H9 (cell line): ENCODE data around the gene F8. TPM values are rescaled to one million over a fixed set of nuclear protein-coding genes. Genes with fewer than 3 reads are reported as not detected.

ENCODE experiments used
- DNase-seq: peaks from one replicate; pipeline ENCODE4 v3.0.0-alpha.2; 2017
- H2AFZ ChIP-seq: one replicate; pipeline ENCODE4 v1.6.1; 2013; ENCODE audit warnings: mild to moderate bottlenecking, low read length, control low read depth, moderate library complexity
- H2AK5ac ChIP-seq: 2 replicates; pipeline ENCODE4 v1.6.1; 2013; ENCODE audit warnings: low read length, control low read depth, mixed read lengths; ENCODE audit not compliant: insufficient read length
- H2BK120ac ChIP-seq: one replicate; pipeline ENCODE4 v1.6.1; 2013; ENCODE audit warnings: low read depth, mild to moderate bottlenecking, low read length, control low read depth, inconsistent platforms; ENCODE audit not compliant: poor library complexity, severe bottlenecking
- H2BK12ac ChIP-seq: 2 replicates; pipeline ENCODE4 v1.6.1; 2013; ENCODE audit warnings: low read length, control low read depth, mixed read lengths, low read depth; ENCODE audit not compliant: insufficient read length
- H2BK15ac ChIP-seq: 2 replicates; pipeline ENCODE4 v1.6.1; 2013; ENCODE audit warnings: low read depth, low read length, control low read depth
- H2BK20ac ChIP-seq: one replicate; pipeline ENCODE4 v1.6.1; 2013; ENCODE audit warnings: low read depth, mild to moderate bottlenecking, low read length, control low read depth, inconsistent platforms; ENCODE audit not compliant: poor library complexity, severe bottlenecking
- H2BK5ac ChIP-seq: 2 replicates; pipeline ENCODE4 v1.6.1; 2013; ENCODE audit warnings: low read length, control low read depth, mixed read lengths; ENCODE audit not compliant: insufficient read length
- H3K14ac ChIP-seq: 2 replicates; pipeline ENCODE4 v1.6.1; 2013; ENCODE audit warnings: low read length, control low read depth; ENCODE audit not compliant: insufficient read depth
- H3K18ac ChIP-seq: 2 replicates; pipeline ENCODE4 v1.6.1; 2013; ENCODE audit warnings: low read depth, mild to moderate bottlenecking, mixed read lengths, low read length, control low read depth; ENCODE audit not compliant: insufficient read length
- H3K23ac ChIP-seq: 2 replicates; pipeline ENCODE4 v1.6.1; 2013; ENCODE audit warnings: low read length, control low read depth, mixed read lengths, low read depth; ENCODE audit not compliant: insufficient read length
- H3K23me2 ChIP-seq: 2 replicates; pipeline ENCODE4 v1.6.1; 2013; ENCODE audit warnings: low read depth, mild to moderate bottlenecking, mixed read lengths, low read length, control low read depth; ENCODE audit not compliant: insufficient read length, poor library complexity, severe bottlenecking
- H3K27ac ChIP-seq: 2 replicates; pipeline ENCODE4 v1.5.1; 2013; ENCODE audit warnings: low read length, control low read depth, mixed read lengths, low read depth; ENCODE audit not compliant: insufficient read length
- H3K27me3 ChIP-seq: 2 replicates; pipeline ENCODE4 v1.6.1; 2013; ENCODE audit warnings: low read length, control low read depth, inconsistent platforms; ENCODE audit not compliant: insufficient read depth
- H3K4ac ChIP-seq: 2 replicates; pipeline ENCODE4 v1.6.1; 2013; ENCODE audit warnings: low read depth, mild to moderate bottlenecking, control low read depth, inconsistent platforms, low read length, moderate library complexity
- H3K4me1 ChIP-seq: 2 replicates; pipeline ENCODE4 v1.6.1; 2013; ENCODE audit warnings: low read length, control low read depth, inconsistent platforms; ENCODE audit not compliant: insufficient read depth
- H3K4me2 ChIP-seq: 2 replicates; pipeline ENCODE4 v1.6.1; 2013; ENCODE audit warnings: low read length, control low read depth, mixed read lengths; ENCODE audit not compliant: insufficient read length, insufficient read depth
- H3K56ac ChIP-seq: 2 replicates; pipeline ENCODE4 v1.6.1; 2013; ENCODE audit warnings: low read depth, mild to moderate bottlenecking, mixed read lengths, low read length, control low read depth; ENCODE audit not compliant: insufficient read length
- H3K79me1 ChIP-seq: 2 replicates; pipeline ENCODE4 v1.6.1; 2013; ENCODE audit warnings: low read depth, mild to moderate bottlenecking, moderate library complexity, low read length, control low read depth, inconsistent platforms; ENCODE audit not compliant: insufficient read depth, poor library complexity, severe bottlenecking
- H3K79me2 ChIP-seq: 2 replicates; pipeline ENCODE4 v1.6.1; 2013; ENCODE audit warnings: low read length, control low read depth, inconsistent platforms; ENCODE audit not compliant: insufficient read depth
- H3K9ac ChIP-seq: 2 replicates; pipeline ENCODE4 v1.6.1; 2013; ENCODE audit warnings: low read length, control low read depth, mixed read lengths; ENCODE audit not compliant: insufficient read length; ENCODE audit errors: extremely low read depth
- H3K9me3 ChIP-seq: one replicate; pipeline ENCODE4 v1.6.1; 2013; ENCODE audit warnings: low read depth, low read length, inconsistent platforms; ENCODE audit not compliant: control insufficient read depth
- H3T11ph ChIP-seq: one replicate; pipeline ENCODE4 v1.6.1; 2013; ENCODE audit warnings: mild to moderate bottlenecking, low read length, control low read depth, inconsistent platforms
- H4K20me1 ChIP-seq: one replicate; pipeline ENCODE4 v1.6.1; 2013; ENCODE audit not compliant: control insufficient read depth, insufficient read length, insufficient read depth
- H4K5ac ChIP-seq: 2 replicates; pipeline ENCODE4 v1.6.1; 2013; ENCODE audit warnings: low read depth, mild to moderate bottlenecking, mixed read lengths, low read length, control low read depth; ENCODE audit not compliant: insufficient read length
- H4K8ac ChIP-seq: replicated peaks from 2 replicates; pipeline ENCODE4 v1.6.1; 2013; ENCODE audit warnings: low read length, control low read depth, mixed read lengths, low read depth; ENCODE audit not compliant: insufficient read length
- H4K91ac ChIP-seq: 2 replicates; pipeline ENCODE4 v1.6.1; 2013; ENCODE audit warnings: low read depth, mild to moderate bottlenecking, moderate library complexity, mixed read lengths, low read length, control low read depth; ENCODE audit not compliant: insufficient read length
- H3K27ac Mint-ChIP-seq, 3 experiments: 2 replicates in 2 of 3; 3 replicates in 1 of 3; pipeline ENCODE4 v1.8.0; 2020 to 2021; ENCODE audit warnings: mixed read lengths in 3 of 3, mild to moderate bottlenecking in 1 of 3, moderate library complexity in 1 of 3
- H3K27me3 Mint-ChIP-seq: 2 replicates; pipeline ENCODE4 v1.8.0; 2021; ENCODE audit warnings: low read depth, mild to moderate bottlenecking, moderate library complexity, mixed read lengths
- H3K36me3 Mint-ChIP-seq, 3 experiments: 2 replicates in 2 of 3; 3 replicates in 1 of 3; pipeline ENCODE4 v1.8.0; 2020 to 2021; ENCODE audit warnings: low read depth in 3 of 3, mixed read lengths in 3 of 3; ENCODE audit not compliant: insufficient read depth in 1 of 3
- H3K4me1 Mint-ChIP-seq, 2 experiments: 2 replicates each; pipeline ENCODE4 v1.8.0; 2020; ENCODE audit warnings: mixed read lengths in 2 of 2
- H3K4me3 Mint-ChIP-seq, 2 experiments: 2 replicates in 1 of 2; 3 replicates in 1 of 2; pipeline ENCODE4 v1.8.0; 2020 to 2021; ENCODE audit warnings: mild to moderate bottlenecking in 2 of 2, mixed read lengths in 2 of 2, moderate library complexity in 1 of 2
- H3K9me3 Mint-ChIP-seq, 2 experiments: 2 replicates in 1 of 2; 3 replicates in 1 of 2; pipeline ENCODE4 v1.8.0; 2020; ENCODE audit warnings: mild to moderate bottlenecking in 2 of 2, mixed read lengths in 2 of 2, moderate library complexity in 1 of 2
- CTCF ChIP-seq: fragments of 200-600 bp; sonication (generic); conservative IDR thresholded peaks from 3 replicates; pipeline ENCODE4 v1.8.0; 2021; ENCODE audit warnings: antibody characterized with exemption, mild to moderate bottlenecking
- WGBS: extraction: QIAGEN DNeasy Blood & Tissue Kit; methylation state at CpG from one replicate; pipeline ENCODE4 v1.1.7; 2013; ENCODE audit warnings: missing lambda C conversion rate, low lambda C conversion rate, mixed read lengths; ENCODE audit not compliant: insufficient read length; ENCODE audit errors: extremely low coverage; 5-methylcytosine and 5-hydroxymethylcytosine counted together
- total RNA-seq: library from RNA; stranded (reverse); gene quantifications from 2 replicates; pipeline ENCODE4 v1.2.1, GENCODE V29; 2021

F8 gene
- total RNA-seq, 1 experiment from 2014 or later = 3.1 TPM

DNA sequence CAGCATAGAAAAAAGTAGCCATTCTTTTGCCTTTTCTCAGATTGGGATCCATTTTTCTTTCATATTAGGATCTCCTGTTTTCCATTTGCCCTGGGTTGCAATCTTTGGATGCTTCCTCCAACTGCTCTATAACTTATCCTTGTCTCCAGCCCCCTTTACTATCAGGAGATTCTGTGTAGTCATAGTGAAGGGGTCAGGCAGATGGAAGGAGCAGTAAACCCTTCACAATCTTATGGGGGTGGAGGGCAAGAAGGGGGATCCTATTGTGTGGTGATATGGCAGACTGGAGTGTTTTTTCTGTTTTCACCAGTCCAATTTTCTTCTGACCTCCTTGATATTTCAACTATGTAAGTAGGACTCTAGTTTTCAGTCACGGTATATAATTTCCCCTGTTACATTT lies 186.4 kb downstream of the F8 start:
- no peak overlapping the region for H3K4me3 Mint-ChIP-seq
- peaks cover 1% of the 10 kb centered on the region; the same call in 1 of the 2 replicates for H3K27me3 Mint-ChIP-seq
- no peak overlapping the region for H4K8ac ChIP-seq
- H3K9me3 Mint-ChIP-seq = peaks cover 64 to 65% of the 10 kb centered on the region in 2 experiments
- H3K4me1 Mint-ChIP-seq = no peaks in the 10 kb centered on the region
- no peak overlapping the region for H3K27ac Mint-ChIP-seq
- no peak overlapping the region for H2AK5ac ChIP-seq
- H3K18ac ChIP-seq = no peak overlapping the region
- H3K27ac ChIP-seq = no peak overlapping the region
- H3K4ac ChIP-seq = no peak overlapping the region
- no peak overlapping the region for H3K14ac ChIP-seq
- no peaks in the 10 kb centered on the region for H3K23me2 ChIP-seq
- H3K23ac ChIP-seq = no peak overlapping the region
- no peak overlapping the region for H4K5ac ChIP-seq
- peaks cover 34% of the 10 kb centered on the region for H3K9me3 ChIP-seq
- H3K79me2 ChIP-seq = no peaks in the 10 kb centered on the region
- H3K36me3 Mint-ChIP-seq = peaks cover 0 to 5% (median 0%) of the 10 kb centered on the region in 3 experiments; a peak in 3 of 7 replicates
- H3T11ph ChIP-seq = no peak overlapping the region
- no peak overlapping the region for H2BK12ac ChIP-seq
- H3K9ac ChIP-seq = no peak overlapping the region
- H4K91ac ChIP-seq = no peak overlapping the region
- H4K20me1 ChIP-seq = no peaks in the 10 kb centered on the region
- TF ChIP-seq CTCF = no peak
- no peak for DNase-seq
- H2BK15ac ChIP-seq = no peak overlapping the region
- no CpG with 5 or more reads among the region's 1 CpG for whole genome bisulfite sequencing
- H3K4me1 ChIP-seq = no peaks in the 10 kb centered on the region
- no peak overlapping the region for H2AFZ ChIP-seq
- H2BK20ac ChIP-seq = no peak overlapping the region
- no peak overlapping the region for H3K56ac ChIP-seq
- H3K4me2 ChIP-seq = no peak overlapping the region
- H2BK120ac ChIP-seq = no peak overlapping the region
- no peaks in the 10 kb centered on the region for H3K27me3 ChIP-seq
- H2BK5ac ChIP-seq = no peak overlapping the region
- H3K79me1 ChIP-seq = no peaks in the 10 kb centered on the region
